Lung (tissue), 12 donors: ENCODE results near the gene FBXO7. TPM values are rescaled to one million over a fixed set of nuclear protein-coding genes. Genes with fewer than 3 reads are reported as not detected.

Source experiments
- ATAC-seq: fragments of 200-7000 bp; cut with Tn5 transposase; one replicate; pipeline ENCODE4 v1.9.1; 2020; ENCODE audit warnings: moderate number of reproducible peaks; ENCODE audit not compliant: insufficient read depth, low FRiP score
- DNase-seq, 3 donors: peaks; one replicate each; pipeline ENCODE4 v3.0.0-alpha.2; 2013 to 2017
- H3K27ac ChIP-seq, 2 donors: one replicate each; pipeline ENCODE4 v1.5.1; 2013; ENCODE audit warnings: mild to moderate bottlenecking in 2 of 2, moderate library complexity in 2 of 2, control low read depth in 1 of 2, inconsistent platforms in 1 of 2, low read depth in 1 of 2, low read length in 1 of 2
- H3K27me3 ChIP-seq, 3 donors: one replicate each; pipeline ENCODE4 v1.5.1; 2013; ENCODE audit warnings: low read length in 2 of 3; ENCODE audit not compliant: control insufficient read depth in 3 of 3, insufficient read depth in 3 of 3
- H3K36me3 ChIP-seq, 4 donors: one replicate each; pipeline ENCODE4 v1.5.1; 2013; ENCODE audit warnings: low read length in 4 of 4, mild to moderate bottlenecking in 1 of 4, moderate library complexity in 1 of 4; ENCODE audit not compliant: control insufficient read depth in 4 of 4, insufficient read depth in 4 of 4
- H3K4me1 ChIP-seq, 5 donors: one replicate each; pipeline ENCODE4 v1.5.1; 2013; ENCODE audit warnings: low read length in 5 of 5, mild to moderate bottlenecking in 2 of 5, moderate library complexity in 1 of 5; ENCODE audit not compliant: control insufficient read depth in 5 of 5, insufficient read depth in 5 of 5
- H3K4me3 ChIP-seq: one replicate; pipeline ENCODE4 v1.5.1; 2013; ENCODE audit warnings: mild to moderate bottlenecking, control low read depth, moderate library complexity
- H3K9ac ChIP-seq, 2 donors: one replicate each; pipeline ENCODE4 v1.5.1; 2013; ENCODE audit warnings: low read length in 2 of 2, control low read depth in 1 of 2; ENCODE audit not compliant: insufficient read depth in 1 of 2
- H3K9me3 ChIP-seq, 4 donors: one replicate each; pipeline ENCODE4 v1.5.1; 2013; ENCODE audit warnings: low read length in 3 of 4, mild to moderate bottlenecking in 1 of 4, moderate library complexity in 1 of 4; ENCODE audit not compliant: control insufficient read depth in 4 of 4, insufficient read depth in 3 of 4
- CTCF ChIP-seq: IDR thresholded peaks from 2 replicates; pipeline ENCODE4 v1.5.1; 2012; ENCODE audit warnings: mild to moderate bottlenecking; ENCODE audit errors: control extremely low read depth, extremely low read depth
- WGBS, 2 donors: extraction: QIAGEN DNeasy Blood & Tissue Kit; methylation state at CpG; one replicate each; pipeline ENCODE4 v1.1.7; 2013; 5-methylcytosine and 5-hydroxymethylcytosine counted together
- polyA plus RNA-seq, 2 donors: library from polyadenylated mRNA; stranded (reverse); fragments of 200-250 nt; gene quantifications; one replicate each; pipeline ENCODE4 v1.2.1, GENCODE V29; 2013
- total RNA-seq, 2 donors: library from RNA; depleted of rRNA in 1 of 2; stranded (reverse); fragments of >200 nt in 1 of 2; gene quantifications; one replicate each; pipeline ENCODE4 v1.2.1, GENCODE V29; 2014 to 2021
- donor health status: control.
- donor health status: control.
- donor health status: Bipolar disorder and iron deficiency.
- donor health status: healthy.
- donor health status: DM: yes; HTN: yes; CAD: no.

The FBXO7 gene
- total and polyA plus RNA-seq, 4 donors, result 48.8 to 117 (median 72.1) TPM

- ATAC-seq (no peak), DNase-seq (no peak)
- Histone ChIP-seq H3K27me3 (no peaks in the 10 kb centered on the region), H3K27ac (no peak overlapping the region), H3K36me3 (no peaks in the 10 kb centered on the region), H3K4me1 (peaks cover 0 to 2% (median 0%) of the 10 kb centered on the region in 5 donors), H3K4me3 (no peak overlapping the region), H3K9me3 (no peaks in the 10 kb centered on the region), H3K9ac (no peak overlapping the region)
- 96 to 97% methylated on average over 7 of the region's 7 CpGs for WGBS, 2 donors
- no peak for TF ChIP-seq CTCF
Measured at GRCh38 chr22:32509045-32509444, 34.4 kb downstream of the FBXO7 start.

GRCh38 chr22:32511274-32511673, 36.7 kb downstream of the FBXO7 start:
- no peak for TF ChIP-seq CTCF
- no peak for ATAC-seq
- no peak overlapping the region for H3K9ac ChIP-seq

GRCh38 chr22:32511776-32512175, 37.2 kb downstream of the FBXO7 start:
- no peak overlapping the region for H3K27ac ChIP-seq
- no peak for TF ChIP-seq CTCF
- DNase-seq (no peak), ATAC-seq (no peak)
- H3K4me1 ChIP-seq, result peaks cover 0 to 2% (median 0%) of the 10 kb centered on the region in 5 donors
- no peaks in the 10 kb centered on the region for H3K27me3 ChIP-seq
- H3K36me3 ChIP-seq, result no peaks in the 10 kb centered on the region
- H3K9me3 ChIP-seq, result no peaks in the 10 kb centered on the region
- no peak overlapping the region for H3K4me3 ChIP-seq
- no peak overlapping the region for H3K9ac ChIP-seq
- 59 to 72% methylated on average over 2 of the region's 2 CpGs for WGBS, 2 donors

More at GRCh38 chr22:32511274-32511673, 36.7 kb downstream of the FBXO7 start:
- DNase-seq, result no peak
- Histone ChIP-seq H3K27me3 (no peaks in the 10 kb centered on the region), H3K9me3 (no peaks in the 10 kb centered on the region), H3K4me3 (no peak overlapping the region), H3K36me3 (no peaks in the 10 kb centered on the region), H3K4me1 (peaks cover 0 to 2% (median 0%) of the 10 kb centered on the region in 5 donors), H3K27ac (no peak overlapping the region)
- WGBS, 2 donors, result 89 to 93% methylated on average over 3 of the region's 3 CpGs
